Tibial nerve (tissue), 4 donors: Measurements from ENCODE around the gene AGBL1.

ENCODE experiments used
- CTCF ChIP-seq, 5 experiments: fragments of 200-600 bp in 3 of 5; fragments of 450-650 bp in 2 of 5; sonication (generic) in 3 of 5; IDR thresholded peaks; one replicate each; pipeline ENCODE4 v1.5.1; 2016 to 2019; ENCODE audit warnings: antibody characterized with exemption in 5 of 5, mild to moderate bottlenecking in 3 of 5, moderate library complexity in 2 of 5
- EP300 ChIP-seq, 2 donors: sonication (generic); formaldehyde crosslinking; IDR thresholded peaks; one replicate each; pipeline ENCODE4 v1.6.1; 2017; ENCODE audit warnings: antibody characterized with exemption in 2 of 2, mild to moderate bottlenecking in 1 of 2
- POLR2A ChIP-seq, 2 donors: fragments of 450-650 bp; IDR thresholded peaks; one replicate each; pipeline ENCODE4 v1.6.1; 2017; ENCODE audit warnings: antibody characterized with exemption in 2 of 2, mild to moderate bottlenecking in 2 of 2, moderate library complexity in 2 of 2

GRCh38 chr15:86394866-86395265 is 315.2 kb downstream of the AGBL1 start:
- TF ChIP-seq CTCF (IDR thresholded peaks at IDR 0.05) (no peak), POLR2A (IDR thresholded peaks at IDR 0.05) (no peak), EP300 (IDR thresholded peaks at IDR 0.05) (no peak)
